Psoas muscle (tissue), 8 donors: Measurements from ENCODE around the gene MYO1D. TPM values are rescaled to one million over a fixed set of nuclear protein-coding genes. Genes with fewer than 3 reads are reported as not detected.

Experiments
- ATAC-seq, 4 donors: fragments of 200-7000 bp; cut with Tn5 transposase; one replicate each; pipeline ENCODE4 v1.9.1; 2020; ENCODE audit warnings: moderate library complexity in 3 of 4, mild to moderate bottlenecking in 2 of 4
- DNase-seq, 2 donors: peaks; one replicate each; pipeline ENCODE4 v3.0.0-alpha.2; 2020
- H3K27ac ChIP-seq: fragments of 200-600 bp; one replicate; pipeline ENCODE4 v1.8.0; 2022
- H3K27me3 ChIP-seq, 3 donors: fragments of 200-600 bp in 1 of 3; one replicate each; pipeline versions ENCODE4 v1.6.1 to v1.8.0; 2013 to 2022; ENCODE audit warnings: low read length in 2 of 3, mild to moderate bottlenecking in 2 of 3, moderate library complexity in 1 of 3; ENCODE audit not compliant: insufficient read depth in 3 of 3
- H3K36me3 ChIP-seq, 2 donors: fragments of 200-600 bp in 1 of 2; one replicate each; pipeline versions ENCODE4 v1.6.1 to v1.8.0; 2013 to 2022; ENCODE audit warnings: low read depth in 1 of 2, mild to moderate bottlenecking in 1 of 2, moderate library complexity in 1 of 2; ENCODE audit not compliant: insufficient read depth in 1 of 2
- H3K4me1 ChIP-seq: fragments of 200-600 bp; one replicate; pipeline ENCODE4 v1.8.0; 2022
- H3K4me3 ChIP-seq: fragments of 200-600 bp; one replicate; pipeline ENCODE4 v1.8.0; 2022; ENCODE audit warnings: mild to moderate bottlenecking
- H3K9me3 ChIP-seq: fragments of 200-600 bp; one replicate; pipeline ENCODE4 v1.8.0; 2022
- WGBS, 3 donors: extraction: QIAGEN DNeasy Blood & Tissue Kit; methylation state at CpG; one replicate each; pipeline versions ENCODE4 v1.1.6 to v1.1.7; 2013; 5-methylcytosine and 5-hydroxymethylcytosine counted together
- intact Hi-C, 2 donors: fragments of 100-400 bp; cut with DNase I; formaldehyde crosslinking; loops; one replicate each; pipeline versions ENCODE4 v1.11.0 to v1.14.2; 2022
- polyA plus RNA-seq, 3 donors: library from polyadenylated mRNA; stranded (reverse); fragments of 200-250 nt; gene quantifications; one replicate each; pipeline ENCODE4 v1.2.3, GENCODE V29; 2013
- total RNA-seq, 4 donors: library from RNA; stranded (reverse); fragmentation: NEBNext Ultra II Directional in 2 of 4; extraction: Animal tissue kit (Norgen Biotek cat#: 25700) in 2 of 4; gene quantifications; one replicate each; pipeline versions ENCODE4 v1.2.1 to v1.2.4, GENCODE V29; 2021 to 2023
- TF ChIP-seq, protein P1 (sequence below): fragments of 200-600 bp; IDR thresholded peaks from one replicate; pipeline ENCODE4 v1.8.0; 2022; ENCODE audit warnings: antibody characterized with exemption
- donor health status: healthy with polysubstance abuse.
- donor health status: DM: no; HTN: no; CAD: no; lungs with moderate emphysema.
- donor health status: Bipolar disorder and iron deficiency.
- donor health status: healthy.
- donor health status: DM: yes; HTN: yes; CAD: no.
- donor health status: DM: no; HTN: no; CAD: no.
- donor health status: DM: no; HTN: no; CAD: no.
- donor health status: DM: yes; HTN: yes; CAD: no.

The MYO1D gene
- total and polyA plus RNA-seq, 7 donors, result 1.8 to 5.9 (median 4.1) TPM

GRCh38 chr17:32709562-32709961 is 167.4 kb downstream of the MYO1D start:
- intact Hi-C loops, result no loop called here
- H3K27me3 ChIP-seq, result no peaks in the 10 kb centered on the region
- H3K9me3 ChIP-seq, result no peaks in the 10 kb centered on the region
- no peak overlapping the region for H3K4me3 ChIP-seq
- H3K27ac ChIP-seq, result no peak overlapping the region
- TF ChIP-seq, protein P1, sequence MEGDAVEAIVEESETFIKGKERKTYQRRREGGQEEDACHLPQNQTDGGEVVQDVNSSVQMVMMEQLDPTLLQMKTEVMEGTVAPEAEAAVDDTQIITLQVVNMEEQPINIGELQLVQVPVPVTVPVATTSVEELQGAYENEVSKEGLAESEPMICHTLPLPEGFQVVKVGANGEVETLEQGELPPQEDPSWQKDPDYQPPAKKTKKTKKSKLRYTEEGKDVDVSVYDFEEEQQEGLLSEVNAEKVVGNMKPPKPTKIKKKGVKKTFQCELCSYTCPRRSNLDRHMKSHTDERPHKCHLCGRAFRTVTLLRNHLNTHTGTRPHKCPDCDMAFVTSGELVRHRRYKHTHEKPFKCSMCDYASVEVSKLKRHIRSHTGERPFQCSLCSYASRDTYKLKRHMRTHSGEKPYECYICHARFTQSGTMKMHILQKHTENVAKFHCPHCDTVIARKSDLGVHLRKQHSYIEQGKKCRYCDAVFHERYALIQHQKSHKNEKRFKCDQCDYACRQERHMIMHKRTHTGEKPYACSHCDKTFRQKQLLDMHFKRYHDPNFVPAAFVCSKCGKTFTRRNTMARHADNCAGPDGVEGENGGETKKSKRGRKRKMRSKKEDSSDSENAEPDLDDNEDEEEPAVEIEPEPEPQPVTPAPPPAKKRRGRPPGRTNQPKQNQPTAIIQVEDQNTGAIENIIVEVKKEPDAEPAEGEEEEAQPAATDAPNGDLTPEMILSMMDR, result no peak
- no peaks in the 10 kb centered on the region for H3K4me1 ChIP-seq
- DNase-seq (no peak), ATAC-seq (no peak)
- no peaks in the 10 kb centered on the region for H3K36me3 ChIP-seq

DNA sequence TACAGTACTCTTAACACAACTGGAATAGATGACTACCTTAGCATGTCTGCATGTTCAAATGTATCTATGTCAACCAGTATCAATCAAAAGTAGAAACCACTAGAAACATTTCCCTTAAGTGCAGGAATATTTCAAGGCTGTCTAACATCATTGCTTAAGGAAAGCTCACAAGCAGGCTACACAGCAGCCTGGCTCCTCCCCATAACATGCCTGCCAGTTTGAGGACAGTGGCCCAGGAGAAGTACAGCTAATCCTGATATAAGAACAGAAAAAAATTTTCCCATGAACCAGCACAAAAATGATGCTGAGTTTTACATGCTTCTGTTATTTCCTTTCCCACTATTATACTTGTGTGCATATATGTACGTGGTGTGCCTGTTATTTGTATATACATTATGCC is 175.1 kb downstream of the MYO1D start:
- intact Hi-C loops, result no loop called here
- no peaks in the 10 kb centered on the region for H3K9me3 ChIP-seq
- no peaks in the 10 kb centered on the region for H3K27me3 ChIP-seq
- ATAC-seq, result no peak
- H3K27ac ChIP-seq, result no peak overlapping the region
- 61 to 77% (median 63%) methylated on average over 1 of the region's 1 CpG for WGBS, 3 donors
- no peak overlapping the region for H3K4me3 ChIP-seq
- H3K36me3 ChIP-seq, result no peaks in the 10 kb centered on the region
- no peak for DNase-seq
- no peaks in the 10 kb centered on the region for H3K4me1 ChIP-seq
- TF ChIP-seq, protein P1, result no peak

DNA sequence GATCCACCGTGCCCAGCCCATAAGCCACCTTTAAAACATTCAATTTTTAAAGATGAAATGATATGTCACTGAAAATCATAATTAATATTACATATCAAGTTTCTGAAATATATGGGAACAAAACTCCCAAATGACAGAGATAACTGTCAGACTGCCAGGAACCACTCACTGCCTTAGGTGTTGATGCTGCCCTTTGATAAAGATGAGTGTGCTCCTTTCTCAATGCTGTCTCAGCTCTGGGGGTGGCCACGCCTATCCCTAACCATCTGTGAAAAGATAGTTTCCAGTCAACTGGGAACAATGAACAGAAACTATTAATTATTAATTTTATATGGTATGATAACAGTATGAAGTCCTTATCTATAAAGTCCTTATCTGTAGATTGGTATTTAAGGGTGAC is 177.7 kb downstream of the MYO1D start:
- no peak overlapping the region for H3K4me3 ChIP-seq
- intact Hi-C loops, result no loop called here
- TF ChIP-seq, protein P1, result no peak
- H3K4me1 ChIP-seq, result no peaks in the 10 kb centered on the region
- no peaks in the 10 kb centered on the region for H3K9me3 ChIP-seq
- DNase-seq, result no peak
- ATAC-seq, result no peak
- no peaks in the 10 kb centered on the region for H3K36me3 ChIP-seq
- 92 to 98% (median 92%) methylated on average over 2 of the region's 2 CpGs for WGBS, 3 donors
- no peak overlapping the region for H3K27ac ChIP-seq
- no peaks in the 10 kb centered on the region for H3K27me3 ChIP-seq

GRCh38 chr17:32697728-32698625 is 178.9 kb downstream of the MYO1D start:
- intact Hi-C loops, result no loop called here
- Histone ChIP-seq H3K27me3 (no peaks in the 10 kb centered on the region), H3K4me3 (no peak overlapping the region), H3K9me3 (no peaks in the 10 kb centered on the region), H3K4me1 (no peaks in the 10 kb centered on the region), H3K27ac (no peak overlapping the region), H3K36me3 (no peaks in the 10 kb centered on the region)
- TF ChIP-seq, protein P1, result no peak
- 87 to 91% (median 89%) methylated on average over 1 of the region's 1 CpG for WGBS, 3 donors
- no peak for ATAC-seq
- no peak for DNase-seq
